CD4-positive, alpha-beta T cell treated with Interleukin-15 for 1 hour (primary cell): ENCODE measurements around the gene RDM1.
"Not testable (repeated sequence)": the region's sequence is repeated elsewhere in the genome, so short reads cannot be mapped to it uniquely, and the experiment has no call there.

Source experiments
- DNase-seq: peaks from one replicate; pipeline ENCODE4 v3.0.0-alpha.2; 2020

RDM1 gene

DNA sequence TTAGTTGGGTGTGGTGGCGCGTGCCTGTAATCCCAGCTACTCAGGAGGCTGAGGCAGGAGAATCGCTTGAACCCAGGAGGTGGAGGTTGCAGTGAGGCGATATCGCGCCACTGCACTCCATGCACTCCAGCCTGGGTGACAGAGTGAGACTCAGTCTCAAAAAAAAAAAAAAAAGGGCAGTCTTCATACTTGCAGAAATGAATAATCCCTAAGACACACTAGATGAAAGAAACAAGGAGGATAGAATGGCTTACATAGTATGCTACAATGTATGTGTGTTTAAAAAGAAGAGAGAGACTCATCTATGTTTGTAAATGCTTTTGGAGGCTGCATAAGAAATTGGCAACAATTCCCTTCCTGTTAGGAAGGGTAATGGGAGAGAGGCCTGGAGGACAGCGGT lies 32.8 kb downstream of the RDM1 start:
- DNase-seq = not testable (repeated sequence)

DNA sequence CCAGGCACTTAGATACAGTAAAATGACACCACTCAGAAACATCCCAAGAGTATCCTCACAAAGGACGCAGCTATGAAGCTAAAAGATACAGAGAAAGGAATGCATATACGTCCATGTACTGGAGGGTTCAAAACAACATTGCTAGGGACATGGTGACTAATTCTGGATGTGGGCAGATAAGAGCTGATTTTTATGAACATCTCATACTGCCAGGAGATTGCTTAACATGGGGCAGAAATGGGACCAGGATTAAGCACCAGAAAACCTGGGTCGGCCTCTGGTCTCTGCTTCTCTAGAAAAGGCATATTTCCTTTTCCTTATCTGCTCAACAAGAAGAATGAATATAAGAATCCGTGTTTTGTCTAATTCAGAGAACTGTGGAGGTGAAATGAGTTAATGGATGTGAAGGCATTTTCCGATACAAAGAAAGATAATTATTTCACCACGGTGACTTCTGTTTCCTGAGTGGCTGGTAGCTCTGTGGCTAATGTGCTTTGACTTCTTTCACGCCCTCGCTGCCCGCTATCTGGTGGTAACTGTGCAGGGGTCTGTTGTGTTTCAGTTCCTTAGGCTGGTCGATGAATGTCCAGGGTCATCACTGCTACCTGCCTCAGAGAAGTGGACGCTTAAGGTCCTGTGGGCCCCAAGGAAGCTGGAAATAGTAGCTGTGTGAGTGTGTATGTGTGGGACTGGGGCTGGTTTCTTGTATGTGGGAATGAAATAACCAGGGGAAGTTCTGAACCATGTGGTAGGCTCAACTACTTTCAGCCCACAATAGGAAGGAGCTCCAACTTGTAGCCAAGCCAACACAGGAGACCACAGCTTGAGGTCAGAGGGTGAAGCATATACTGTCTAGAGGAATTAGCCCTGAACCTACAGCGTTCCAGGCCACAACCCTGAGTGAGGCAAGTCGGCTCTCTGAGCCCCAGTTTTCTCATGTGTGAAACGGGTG lies 34.7 kb downstream of the RDM1 start:
- DNase-seq = peak; percentile 56

DNA sequence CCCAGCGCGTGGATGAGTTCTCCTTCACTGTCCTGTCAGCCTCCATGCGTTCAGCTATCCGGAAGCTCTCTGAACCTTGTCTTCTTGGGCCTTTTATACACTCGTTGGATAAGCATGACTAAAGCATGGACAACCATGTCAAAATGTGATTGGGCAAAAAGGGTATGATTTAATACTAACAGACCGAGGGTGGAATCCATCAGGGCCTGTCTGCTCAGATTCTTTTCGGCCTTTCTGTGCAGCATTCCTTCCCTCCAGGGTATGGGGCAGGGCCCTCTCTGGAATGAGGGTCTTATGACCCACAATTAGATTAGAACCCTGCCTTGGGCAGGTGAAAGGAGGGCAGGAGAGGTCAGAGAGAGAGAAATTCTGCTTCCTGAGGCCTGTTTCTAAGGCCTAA lies 36.4 kb downstream of the RDM1 start:
- no peak for DNase-seq

- DNase-seq = no peak
Observed at GRCh38 chr17:35893751-35894150, 36.8 kb downstream of the RDM1 start.

GRCh38 chr17:35892091-35893035 lies 38.2 kb downstream of the RDM1 start:
- DNase-seq = peak; percentile 60

- DNase-seq = no peak
Observed at GRCh38 chr17:35891269-35891668, 39.3 kb downstream of the RDM1 start.

- DNase-seq = peak; percentile 67
Observed at GRCh38 chr17:35890774-35891155, 39.8 kb downstream of the RDM1 start.

DNA sequence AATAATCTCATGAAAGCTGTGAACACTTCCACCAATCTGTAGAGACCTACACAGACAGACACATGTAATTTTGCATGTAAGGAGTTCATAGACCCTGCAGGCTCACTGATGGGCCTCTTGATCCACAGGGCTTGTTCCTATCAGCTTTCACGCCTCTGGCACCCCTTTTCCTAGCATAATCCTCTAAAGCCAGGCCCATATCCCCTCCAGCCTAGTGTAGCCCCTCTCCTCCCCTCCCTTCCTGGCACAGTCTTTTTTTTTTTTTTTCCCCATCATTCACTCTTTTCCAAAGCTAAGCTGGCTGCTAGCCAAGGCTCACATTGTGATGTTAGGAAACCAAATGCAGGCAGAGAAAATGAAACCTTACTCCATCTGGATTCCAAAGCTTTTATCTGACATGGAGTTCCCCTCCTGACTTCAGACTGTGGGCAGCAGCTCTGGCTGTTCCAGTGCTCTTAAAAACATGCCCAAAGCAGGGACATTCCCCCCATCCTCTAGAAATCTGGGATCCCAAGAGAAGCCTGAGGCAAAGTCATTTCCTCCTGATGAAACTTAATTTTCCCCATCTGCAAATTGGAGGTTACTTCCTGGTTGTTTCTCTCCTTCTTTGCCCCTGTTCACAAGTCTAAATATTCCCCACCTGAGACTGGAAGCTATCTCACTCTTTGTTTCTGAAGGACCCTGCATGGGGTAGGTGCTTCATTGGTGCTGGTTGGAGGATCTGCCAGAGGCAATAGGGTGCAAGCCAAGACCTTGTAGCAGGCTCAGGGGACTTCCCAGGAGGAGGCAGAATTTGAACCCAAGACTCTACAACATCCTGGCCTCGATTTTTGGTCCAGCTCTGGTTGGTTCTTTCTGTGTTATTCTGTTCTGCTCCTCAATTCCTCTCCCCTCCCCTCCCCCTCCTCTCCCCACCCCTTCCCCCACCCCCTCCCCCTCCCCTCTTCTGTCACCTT lies 40.5 kb downstream of the RDM1 start:
- DNase-seq = no peak

- no peak for DNase-seq
Observed at GRCh38 chr17:35889241-35889640, 41.3 kb downstream of the RDM1 start.

- peak; percentile 84 for DNase-seq
Observed at GRCh38 chr17:35879773-35880654, 50.6 kb downstream of the RDM1 start, which contains the start of gene CCL5. CCL5 (minus strand) TSS chr17:35880360.

GRCh38 chr17:35878361-35878760 lies 52.2 kb downstream of the RDM1 start:
- DNase-seq = no peak

DNA sequence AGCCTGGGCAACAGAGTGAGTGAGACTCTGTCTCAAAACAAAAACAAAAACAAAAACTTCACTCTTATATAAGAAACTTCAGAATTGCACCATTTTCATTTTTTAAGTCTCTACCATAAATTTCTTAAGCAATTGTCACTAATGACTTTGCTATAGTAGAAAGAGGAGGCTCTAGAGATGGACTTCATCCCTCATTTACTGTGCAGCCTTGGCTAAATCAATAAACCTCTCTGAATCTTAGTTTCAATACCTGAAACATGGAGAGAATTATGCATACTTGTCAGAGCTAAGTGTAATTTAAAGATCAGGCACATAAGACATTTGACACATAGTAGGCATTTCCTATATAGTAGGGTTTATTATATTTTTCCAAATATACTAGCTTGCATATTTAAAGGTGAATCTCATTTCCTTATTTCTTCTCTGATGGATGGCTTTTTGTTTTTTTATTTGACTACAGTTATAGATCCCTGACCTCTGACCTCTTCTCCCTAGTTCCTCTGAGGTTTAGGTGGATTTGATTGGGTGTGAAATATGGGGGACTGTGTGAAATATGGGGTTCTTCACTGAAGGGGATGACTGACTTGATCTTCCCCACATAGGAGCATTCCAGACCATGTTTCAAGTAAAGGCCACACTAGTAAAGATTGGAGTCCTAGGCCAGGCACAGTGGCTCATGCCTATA lies 53.1 kb downstream of the RDM1 start:
- DNase-seq = no peak

GRCh38 chr17:35876534-35876933 lies 54.0 kb downstream of the RDM1 start:
- DNase-seq = no peak

DNA sequence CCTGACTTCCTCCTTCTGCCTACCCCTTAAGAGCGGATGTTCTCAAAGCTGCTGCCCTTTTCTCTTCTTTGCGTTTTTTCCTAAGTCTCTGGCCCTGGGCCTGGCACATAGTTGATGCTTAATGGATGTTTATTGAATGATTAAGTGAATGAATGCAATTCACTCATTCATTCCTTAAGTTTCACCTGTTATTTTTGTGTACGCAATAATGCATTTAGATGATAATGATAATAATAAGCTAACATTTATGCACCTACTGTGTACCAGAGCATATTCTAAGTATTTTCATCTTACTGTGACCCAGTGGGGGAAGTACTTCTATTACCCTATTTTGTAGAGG lies 54.8 kb downstream of the RDM1 start:
- no peak for DNase-seq

- no peak for DNase-seq
Observed at GRCh38 chr17:35875072-35875799, 55.3 kb downstream of the RDM1 start.

DNA sequence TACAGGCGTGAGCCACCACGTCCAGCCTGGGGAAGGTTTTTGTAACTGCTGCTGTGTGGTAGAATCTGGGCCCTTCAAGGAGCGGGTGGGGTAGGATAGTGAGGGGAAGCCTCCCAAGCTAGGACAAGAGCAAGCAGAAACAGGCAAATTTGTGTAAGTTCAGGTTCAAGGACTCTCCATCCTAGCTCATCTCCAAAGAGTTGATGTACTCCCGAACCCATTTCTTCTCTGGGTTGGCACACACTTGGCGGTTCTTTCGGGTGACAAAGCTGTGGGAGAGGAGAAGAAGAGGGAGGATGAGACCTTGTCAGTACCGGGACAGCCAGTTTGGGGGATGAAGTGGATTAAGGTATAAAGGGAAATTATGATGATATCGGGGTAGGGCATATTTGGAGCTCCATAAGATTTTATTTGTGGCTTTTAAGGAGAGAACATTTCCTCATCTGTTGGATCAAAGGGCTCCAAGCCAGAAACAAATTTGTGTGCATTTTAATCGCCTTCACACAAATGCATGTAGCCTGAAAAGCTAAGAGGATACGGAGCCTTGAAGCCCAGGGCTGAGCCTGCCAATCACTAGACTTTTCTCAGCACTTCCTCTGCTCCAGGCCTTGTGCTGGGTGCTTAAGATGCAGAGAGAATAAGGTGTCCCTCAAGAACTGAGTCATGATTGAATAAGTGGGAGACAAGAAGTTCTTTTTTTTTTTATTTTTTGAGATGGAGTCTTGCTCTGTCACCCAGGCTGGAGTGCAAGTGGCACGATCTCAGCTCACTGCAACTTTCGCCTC lies 58.2 kb downstream of the RDM1 start:
- no peak for DNase-seq

DNA sequence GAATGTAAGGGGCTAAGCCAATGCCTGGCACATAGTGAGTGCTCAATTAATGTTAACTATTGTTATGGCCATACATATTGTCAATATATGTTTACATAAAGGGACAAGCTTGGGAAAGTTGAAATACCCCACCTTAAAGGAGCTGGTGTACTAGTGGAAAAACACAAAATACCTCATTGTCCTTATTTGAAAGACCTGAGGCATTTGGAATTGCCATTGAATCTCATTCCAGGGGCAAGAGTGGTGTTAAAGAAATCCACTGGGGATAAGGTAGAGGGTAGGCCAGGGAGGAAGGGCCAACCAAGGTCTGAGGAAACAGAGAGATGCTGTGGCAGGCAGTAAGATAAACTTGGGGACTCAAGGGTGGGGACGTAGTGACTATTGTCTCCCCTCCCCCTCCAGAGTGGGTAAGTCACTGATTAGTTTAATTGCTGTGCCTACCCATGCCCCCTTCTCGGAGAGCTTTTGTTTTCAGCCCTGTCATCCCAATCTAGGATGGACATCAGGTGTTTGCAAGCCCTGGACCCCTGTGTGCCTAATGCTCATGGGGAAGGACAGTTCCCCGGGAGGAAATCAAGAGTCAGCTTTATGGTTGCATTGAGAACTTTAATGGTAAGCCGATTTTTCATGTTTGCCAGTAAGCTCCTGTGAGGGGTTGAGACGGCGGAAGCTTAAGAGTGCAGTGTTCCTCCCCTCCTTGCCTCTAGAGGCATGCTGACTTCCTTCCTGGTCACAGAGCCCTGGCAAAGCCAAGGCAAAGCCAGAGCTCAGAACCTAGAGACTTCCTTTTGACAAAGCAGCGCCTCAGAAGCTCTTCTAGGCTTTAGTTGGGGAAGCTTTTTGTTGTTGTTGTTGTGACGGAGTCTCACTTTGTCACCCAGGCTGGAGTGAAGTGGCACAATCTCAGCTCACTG lies 59.4 kb downstream of the RDM1 start:
- DNase-seq = peak; percentile 40

- no peak for DNase-seq
Observed at GRCh38 chr17:35868737-35869136, 61.8 kb downstream of the RDM1 start, which contains the start of gene HEATR9. HEATR9 (minus strand) TSS chr17:35868891; CDS start chr17:35868742, 149 bp downstream.
